ENCODE data around the gene PAM. TPM values are rescaled to one million over a fixed set of nuclear protein-coding genes. Genes with fewer than 3 reads are reported as not detected.

Gene PAM
- total and polyA plus RNA-seq, 2 of the 8 experiments (the other 6 are each of a cell fraction or from before 2014, with no cell fraction given) = 30.4 to 67.8 TPM

GRCh38 chr5:103000089-103000488 lies 245.0 kb downstream of the PAM start:
- H3K4me3 ChIP-seq (ENCODE audit: extremely low read depth in 1 of 4, insufficient read depth in 2 of 4, low read depth in 3 of 4, low read length in 4 of 4) = no peak overlapping the region
- no peak for FAIRE-seq

More at GRCh38 chr5:103000089-103000488, 245.0 kb downstream of the PAM start:
- TF ChIP-seq EGR1 (IDR thresholded peaks at IDR 0.05; ENCODE audit: borderline replicate concordance, low read depth, low read length) (no peak), CTBP2 (IDR thresholded peaks at IDR 0.05; ENCODE audit: borderline replicate concordance, insufficient read depth, insufficient read length, low read length) (no peak), EZH2 (IDR thresholded peaks at IDR 0.05; ENCODE audit: low read depth, low read length, severe bottlenecking) (no peak), SRF (IDR thresholded peaks at IDR 0.05; ENCODE audit: low read depth, low read length) (no peak), SP1 (IDR thresholded peaks at IDR 0.05; ENCODE audit: low read depth, low read length) (no peak), BRCA1 (IDR thresholded peaks at IDR 0.05; ENCODE audit: low read depth, low read length) (no peak)
- no peak for DNase-seq (ENCODE audit: low read depth in 1 of 2, low spot score in 2 of 2)
- Histone ChIP-seq H3K4me2 (ENCODE audit: insufficient read depth in 1 of 2, low read depth in 2 of 2, low read length in 2 of 2) (no peak overlapping the region), H2BK20ac (ENCODE audit: low read length) (no peak overlapping the region), H2AFZ (ENCODE audit: low read length) (no peak overlapping the region), H3K23me2 (ENCODE audit: low read depth, low read length) (no peaks in the 10 kb centered on the region; the same call in 1 of the 2 replicates), H2BK120ac (replicated peaks; ENCODE audit: low read depth, low read length) (no peak overlapping the region), H3K56ac (replicated peaks; ENCODE audit: insufficient read length, low read depth, low read length) (no peak overlapping the region), H2BK15ac (ENCODE audit: low read length) (no peak overlapping the region), H4K20me1 (replicated peaks in 1 of 2; ENCODE audit: control insufficient read depth in 1 of 2, insufficient read depth in 2 of 2, low read length in 2 of 2) (no peaks in the 10 kb centered on the region), H3K36me3 (ENCODE audit: control insufficient read depth in 2 of 4, insufficient read depth in 4 of 4, low read length in 3 of 4) (no peaks in the 10 kb centered on the region), H4K91ac (replicated peaks; ENCODE audit: insufficient read length, low read length) (no peak overlapping the region), H3K27me3 (replicated peaks in 1 of 4; ENCODE audit: control insufficient read depth in 3 of 4, extremely low read depth in 1 of 4, insufficient read depth in 3 of 4, low read length in 3 of 4) (no peaks in the 10 kb centered on the region), H4K8ac (ENCODE audit: extremely low read depth, insufficient read depth, low read length) (no peak overlapping the region), H3K9me3 (ENCODE audit: insufficient read depth in 2 of 2, low read depth in 1 of 2, low read length in 1 of 2) (0 out of 4 replicates have a peak, but pooled peaks cover 0 to 3% of the 10 kb centered on the region in 2 experiments), H3K23ac (ENCODE audit: insufficient read length) (no peak overlapping the region), H3K14ac (ENCODE audit: insufficient read length) (no peak overlapping the region), H3K79me2 (ENCODE audit: control insufficient read depth in 1 of 2, insufficient read depth in 2 of 2, low read length in 2 of 2) (no peaks in the 10 kb centered on the region), H3K4ac (replicated peaks; ENCODE audit: insufficient read length, low read depth, low read length) (no peak overlapping the region), H3K18ac (ENCODE audit: extremely low read depth, low read length) (no peak overlapping the region), H3K4me1 (replicated peaks in 1 of 4; ENCODE audit: control insufficient read depth in 3 of 4, insufficient read depth in 4 of 4, low read length in 3 of 4) (no peaks in the 10 kb centered on the region), H2AK5ac (ENCODE audit: low read depth, low read length) (no peak overlapping the region), H4K5ac (ENCODE audit: insufficient read length, low read depth, low read length) (no peak overlapping the region), H2BK5ac (ENCODE audit: low read depth, low read length) (no peak overlapping the region), H3K79me1 (ENCODE audit: low read depth, low read length) (no peaks in the 10 kb centered on the region), H2BK12ac (ENCODE audit: low read depth, low read length) (no peak overlapping the region), H3K27ac (ENCODE audit: low read depth, low read length) (no peak overlapping the region), H3K9ac (replicated peaks in 1 of 4; ENCODE audit: extremely low read depth in 1 of 4, low read depth in 3 of 4, low read length in 3 of 4) (no peak overlapping the region)
- ChIA-PET POLR2A (ENCODE audit: partially characterized antibody) (no interaction called here), CTCF (ENCODE audit: partially characterized antibody) (no interaction called here)

Data from H1 (cell line).